ENCODE results near the gene ELMO1.
"Not testable (repeated sequence)": the region's sequence is repeated elsewhere in the genome, so short reads cannot be mapped to it uniquely, and the experiment has no call there.

The ELMO1 gene

DNA sequence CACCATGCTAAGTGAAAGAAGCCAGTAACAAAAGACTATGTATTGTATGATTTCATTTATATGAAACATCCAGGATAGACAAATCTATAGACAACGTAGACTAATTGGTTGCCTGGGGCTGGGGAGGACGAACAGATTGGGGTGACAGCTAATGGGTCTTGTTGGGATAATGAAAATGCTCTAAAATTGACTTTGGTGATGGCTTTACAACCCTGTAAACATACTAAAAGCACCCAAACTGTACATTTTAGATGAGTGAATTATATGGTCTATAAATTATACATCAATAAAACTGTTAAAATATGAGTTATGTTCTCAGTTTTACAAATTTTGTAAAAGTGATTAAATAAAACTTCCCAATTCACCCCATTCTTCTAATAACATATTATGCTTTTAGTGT lies 261.5 kb downstream of the ELMO1 start:
- no peak for DNase-seq (ENCODE audit: low spot score)

DNA sequence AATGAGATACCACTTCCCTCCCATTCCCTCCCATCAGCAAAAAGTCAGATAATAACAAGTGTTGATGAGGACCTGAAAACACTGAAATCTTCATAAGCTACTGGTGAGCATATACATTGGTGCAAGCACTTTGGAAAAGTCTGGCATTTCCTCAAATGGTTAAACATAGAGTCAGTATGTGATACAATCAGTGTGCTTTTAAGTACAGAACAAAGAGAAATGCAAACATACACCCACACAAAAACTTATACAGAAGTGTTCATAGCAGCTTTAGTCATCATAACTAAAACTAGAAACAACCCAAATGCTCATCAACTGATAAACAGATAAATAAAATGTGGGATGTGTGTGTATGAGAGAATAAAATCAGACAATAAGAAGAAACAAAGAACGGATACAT lies 261.9 kb downstream of the ELMO1 start:
- no peak for DNase-seq (ENCODE audit: low spot score)

DNA sequence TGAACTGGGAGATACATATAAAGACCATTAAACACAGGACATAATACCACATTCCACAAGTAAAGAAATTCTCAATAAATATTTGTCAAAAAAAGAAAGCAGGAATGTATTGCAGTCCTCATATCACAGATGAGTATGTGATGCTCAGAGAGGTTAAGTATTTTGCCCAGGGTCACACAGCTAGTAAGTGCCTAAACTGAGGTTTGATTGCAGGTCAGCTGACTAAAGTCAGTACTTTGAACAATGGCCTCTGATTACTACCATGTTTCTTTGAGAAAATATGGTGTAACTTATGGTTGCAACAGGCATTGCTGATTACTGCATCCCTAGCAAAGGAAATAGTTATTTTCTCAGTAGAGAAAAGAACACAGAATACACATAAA lies 267.1 kb downstream of the ELMO1 start:
- DNase-seq (ENCODE audit: low spot score), result no peak

DNA sequence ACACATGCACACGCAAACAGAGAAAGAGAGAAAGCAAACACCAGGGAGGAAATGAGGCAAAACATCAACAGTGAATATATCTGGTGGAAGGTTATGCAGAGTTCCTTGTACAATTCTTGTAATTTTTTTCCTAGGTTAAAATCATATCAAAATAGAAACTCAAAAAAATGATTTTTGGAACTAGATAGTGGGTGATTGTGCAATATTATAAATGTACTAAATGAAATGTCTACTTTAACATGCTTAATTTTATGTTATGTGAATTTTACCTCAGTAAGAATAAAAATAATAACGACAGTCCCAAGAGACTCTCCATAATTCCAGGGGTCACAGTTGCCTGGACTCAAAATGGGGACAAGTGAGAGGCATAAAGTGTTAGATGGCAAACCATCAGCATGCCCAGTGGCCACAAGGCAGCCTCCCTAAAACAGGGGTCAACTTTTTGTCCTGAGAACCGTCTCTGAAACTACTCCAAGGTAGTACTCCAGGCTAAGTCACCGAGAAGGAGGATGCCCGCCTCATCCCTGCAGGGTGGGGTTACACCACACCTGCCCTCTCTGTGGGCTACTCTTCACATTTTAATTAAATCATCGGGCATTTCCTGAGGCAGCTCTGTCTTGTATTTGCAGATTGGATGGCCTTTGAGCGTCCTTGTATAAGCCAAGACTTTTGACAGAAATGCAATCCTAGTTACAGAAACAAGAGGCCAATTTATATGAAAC lies 267.7 kb downstream of the ELMO1 start:
- DNase-seq (ENCODE audit: low spot score), result no peak

DNA sequence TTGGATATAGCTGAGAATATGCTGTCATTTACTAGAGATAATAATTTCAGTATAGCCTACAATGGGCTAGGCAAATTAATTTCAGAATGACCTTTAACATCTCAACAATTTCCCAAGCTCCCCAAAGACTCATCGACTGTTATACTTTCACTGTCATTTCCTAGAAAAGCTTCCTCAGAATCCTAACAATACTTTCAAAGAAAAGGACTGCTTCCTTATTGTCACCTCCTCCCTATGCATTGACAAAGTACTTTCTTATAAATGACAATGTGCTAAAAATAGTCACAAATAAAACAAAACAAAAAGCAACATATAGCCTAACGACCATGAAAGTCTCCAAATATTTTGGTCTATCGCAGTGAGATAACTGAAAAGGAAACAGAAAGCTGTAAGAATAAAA lies 272.6 kb downstream of the ELMO1 start:
- DNase-seq (ENCODE audit: low spot score), result no peak

DNA sequence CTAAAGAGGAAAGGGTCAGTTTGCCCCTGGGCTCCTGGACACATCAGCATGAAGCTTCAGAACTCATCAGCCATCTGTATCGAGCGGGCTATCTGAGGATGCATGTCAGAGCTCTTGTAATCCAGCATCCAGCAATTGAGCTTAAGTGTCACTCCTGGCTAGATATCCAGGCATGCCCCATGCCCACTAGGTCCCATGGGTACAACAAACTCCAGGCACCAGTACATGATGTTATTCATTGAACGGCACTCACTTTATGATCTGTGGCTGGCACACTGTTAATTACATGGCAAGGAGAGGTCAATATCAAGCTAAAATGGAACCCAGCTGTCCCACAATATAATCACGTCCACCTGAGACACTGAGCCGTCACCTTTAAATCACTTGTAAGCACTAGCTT lies 274.2 kb downstream of the ELMO1 start:
- DNase-seq (ENCODE audit: low spot score), result no peak

DNA sequence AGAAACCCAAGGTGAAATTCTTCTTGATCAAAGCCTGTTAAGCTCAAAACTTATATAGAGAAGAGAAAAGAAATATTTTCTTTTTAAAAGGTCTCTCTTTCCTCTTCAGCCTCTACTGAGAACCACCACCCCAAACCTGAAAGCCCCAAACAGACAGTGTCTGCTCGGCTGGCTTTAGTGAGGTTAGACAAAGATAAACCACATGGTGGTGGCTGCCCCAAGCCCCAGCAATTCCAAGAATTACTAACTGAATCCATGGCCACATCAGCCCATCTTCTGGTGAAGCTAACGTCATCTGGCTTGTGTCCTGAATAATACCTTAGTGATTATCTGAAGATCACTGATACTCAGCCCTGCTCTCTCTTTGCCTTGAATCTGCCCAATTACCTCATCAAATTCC lies 275.0 kb downstream of the ELMO1 start:
- DNase-seq (ENCODE audit: low spot score), result no peak

DNA sequence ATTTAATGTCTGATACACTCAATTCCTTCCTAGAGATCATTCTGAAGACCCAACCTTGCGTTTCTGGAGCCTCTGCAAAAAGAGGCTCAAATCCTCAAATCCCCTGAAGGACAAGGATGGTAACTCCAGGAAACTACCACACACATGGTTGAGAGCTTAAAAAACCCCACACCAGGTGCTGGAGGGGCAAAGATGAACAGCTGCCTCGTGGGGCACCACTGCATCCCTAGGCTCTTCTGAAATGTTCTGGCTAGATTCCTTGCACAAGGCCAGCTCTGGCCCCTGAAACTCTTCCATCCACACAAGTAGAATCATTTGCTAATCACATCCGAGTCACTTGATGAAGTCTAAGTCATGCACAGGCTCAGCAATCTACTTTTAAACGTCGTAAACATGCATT lies 286.6 kb downstream of the ELMO1 start:
- no peak for DNase-seq (ENCODE audit: low spot score)

DNA sequence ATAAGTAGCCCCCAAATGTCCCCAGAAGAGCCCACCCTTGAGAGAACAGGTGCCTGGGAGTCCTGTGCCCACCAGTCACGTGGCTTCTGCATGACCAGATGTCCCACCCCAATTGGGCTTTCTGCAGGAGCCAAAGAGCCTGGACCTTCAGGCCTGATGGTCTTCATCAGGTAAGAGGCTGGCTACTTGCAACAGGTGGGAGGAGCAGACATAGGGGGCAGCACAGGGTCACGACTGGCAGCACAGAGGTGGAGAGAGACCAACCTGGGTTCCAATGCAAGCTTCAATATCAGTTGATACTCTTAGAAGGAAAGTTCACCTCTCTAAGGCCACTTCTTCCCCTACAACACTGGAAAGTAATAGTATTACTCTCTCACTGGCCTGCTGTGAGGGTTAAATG lies 288.0 kb downstream of the ELMO1 start:
- no peak for DNase-seq (ENCODE audit: low spot score)

DNA sequence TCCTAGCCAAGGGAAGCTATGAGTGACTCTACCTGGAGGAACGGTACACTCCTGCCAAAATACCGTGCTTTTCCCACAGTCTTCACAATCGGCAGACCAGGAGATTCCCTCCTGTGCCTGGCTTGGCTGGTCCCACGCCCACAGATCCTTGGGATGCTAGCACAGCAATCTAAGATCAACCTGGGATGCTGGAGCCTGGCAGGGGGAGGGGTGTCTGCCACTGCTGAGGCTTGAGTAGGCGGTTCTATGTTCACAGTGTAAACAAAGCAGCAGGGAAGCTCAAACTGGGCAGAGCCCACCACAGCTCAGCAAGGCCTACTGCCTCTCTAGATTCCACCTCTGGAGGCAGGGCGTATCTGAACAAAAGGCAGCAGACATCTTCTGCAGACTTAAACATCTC lies 295.3 kb downstream of the ELMO1 start:
- no peak for DNase-seq (ENCODE audit: low spot score)

DNA sequence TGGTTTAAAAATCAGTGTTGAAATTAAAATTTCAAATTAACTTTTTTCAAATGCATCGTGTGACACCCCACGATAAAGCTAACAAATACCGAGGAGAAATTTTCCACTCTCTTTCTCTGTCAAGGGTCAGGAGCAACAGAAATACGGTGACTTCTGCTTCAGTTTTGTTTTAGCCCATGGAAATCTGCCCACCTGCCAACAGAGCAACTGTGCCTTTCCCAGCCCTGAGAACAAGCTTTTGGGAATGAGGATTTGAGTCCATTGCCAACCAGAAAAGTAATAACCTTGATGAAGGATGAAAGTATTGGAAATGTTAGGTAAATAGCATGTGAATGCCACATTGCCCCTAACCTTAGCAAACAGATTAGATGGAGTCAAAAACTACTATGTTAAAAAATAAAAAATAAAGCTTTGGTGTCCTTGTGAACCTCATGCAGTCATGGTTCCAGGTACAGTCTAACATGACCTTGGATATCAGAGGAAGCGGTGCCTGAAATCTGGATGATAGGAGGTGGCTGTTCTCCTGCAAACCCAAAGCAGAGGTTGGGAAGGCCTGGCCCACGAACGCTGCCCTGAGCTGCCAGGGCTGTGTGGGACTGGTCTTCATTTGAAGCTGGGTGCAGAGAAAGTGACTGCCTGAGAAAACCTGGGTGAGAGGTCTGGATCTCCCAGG lies 296.8 kb downstream of the ELMO1 start:
- DNase-seq (ENCODE audit: low spot score), result no peak

DNA sequence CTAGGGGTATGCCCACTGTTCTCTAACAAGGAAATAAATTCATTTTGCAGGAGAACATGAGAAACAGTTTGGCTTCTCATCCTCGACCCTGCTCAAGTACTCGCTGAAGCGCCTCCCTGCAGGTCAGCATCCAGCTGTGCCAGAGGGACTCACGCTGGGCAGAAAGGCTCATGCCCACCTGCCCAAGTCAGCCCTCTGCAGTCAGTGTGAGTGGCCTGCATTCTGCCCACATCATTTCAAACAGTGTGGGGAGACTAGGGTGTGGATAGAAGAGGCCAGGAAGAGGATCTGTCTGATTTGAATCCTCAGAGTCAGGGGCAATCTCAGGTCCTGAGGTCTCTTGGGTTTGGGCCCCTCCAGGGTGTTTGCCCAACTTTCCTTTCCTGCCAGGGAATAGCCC lies 297.8 kb downstream of the ELMO1 start:
- DNase-seq (ENCODE audit: low spot score), result no peak

DNA sequence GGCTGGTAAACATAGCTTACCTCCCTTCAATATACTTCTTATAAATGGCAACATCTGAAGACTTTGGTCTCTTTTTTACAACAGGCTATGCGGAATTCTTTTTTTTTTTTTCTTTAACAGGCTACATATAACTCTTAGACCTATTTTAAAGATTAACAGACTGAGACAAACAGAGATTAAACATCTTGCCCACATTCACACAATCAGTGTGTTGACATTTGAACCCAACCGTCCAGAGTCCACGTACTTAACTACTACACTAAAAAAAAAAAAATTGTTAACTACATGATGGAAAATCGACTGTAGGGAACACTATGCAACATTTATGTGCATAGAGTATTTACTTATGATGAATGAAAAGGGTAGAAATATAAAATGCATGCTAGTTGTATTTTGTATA lies 298.5 kb downstream of the ELMO1 start:
- no peak for DNase-seq (ENCODE audit: low spot score)

DNA sequence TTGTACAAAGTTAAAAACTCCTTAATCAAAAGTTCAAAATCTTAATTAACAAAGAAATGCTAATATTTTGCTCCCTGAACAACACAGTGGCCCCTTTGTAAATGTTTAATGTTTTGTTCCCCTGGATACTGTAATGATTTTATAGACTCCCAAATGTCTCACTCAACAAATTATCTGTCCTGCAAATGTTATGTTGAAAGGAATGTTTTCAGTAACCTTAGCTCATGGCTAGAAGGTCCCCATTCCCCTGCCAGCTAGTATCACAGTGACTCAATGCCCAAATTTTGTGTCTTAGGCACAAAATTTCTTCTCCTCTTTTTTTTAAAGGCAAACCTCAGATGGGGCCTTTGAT lies 298.9 kb downstream of the ELMO1 start:
- no peak for DNase-seq (ENCODE audit: low spot score)

DNA sequence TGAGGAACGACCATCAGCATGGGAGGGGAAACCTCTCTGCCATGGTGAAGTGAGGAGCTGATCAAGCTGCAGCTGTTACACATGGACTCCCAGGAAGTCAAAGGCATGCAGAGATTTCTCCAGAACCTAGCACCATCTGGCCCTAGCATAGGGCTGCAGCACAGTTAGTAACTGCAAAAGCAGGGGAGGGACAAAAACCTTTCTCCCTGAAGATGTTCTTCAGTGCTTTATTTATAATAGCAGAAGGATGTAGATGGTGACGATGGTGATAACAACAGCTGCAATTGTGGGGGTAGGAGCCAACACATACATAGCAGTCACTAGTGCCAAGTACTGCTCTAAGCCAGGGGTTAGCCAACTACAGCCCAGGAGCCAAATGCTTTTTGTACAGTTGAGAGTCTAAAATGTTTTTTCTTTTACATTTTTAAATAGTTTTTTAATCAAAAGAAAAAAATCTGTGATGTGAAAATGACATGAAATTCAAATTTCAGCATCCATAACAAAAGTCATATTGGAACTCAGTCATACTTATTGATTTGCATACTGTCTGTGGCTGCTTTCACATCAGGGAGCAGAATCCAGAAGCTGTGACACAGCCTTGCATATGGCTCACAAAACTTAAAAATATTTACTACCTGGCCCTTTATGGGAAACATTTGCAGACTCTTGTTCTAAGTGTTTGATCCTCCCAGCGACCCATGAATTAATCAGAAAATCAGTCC lies 299.5 kb downstream of the ELMO1 start:
- DNase-seq (ENCODE audit: low spot score), result no peak

DNA sequence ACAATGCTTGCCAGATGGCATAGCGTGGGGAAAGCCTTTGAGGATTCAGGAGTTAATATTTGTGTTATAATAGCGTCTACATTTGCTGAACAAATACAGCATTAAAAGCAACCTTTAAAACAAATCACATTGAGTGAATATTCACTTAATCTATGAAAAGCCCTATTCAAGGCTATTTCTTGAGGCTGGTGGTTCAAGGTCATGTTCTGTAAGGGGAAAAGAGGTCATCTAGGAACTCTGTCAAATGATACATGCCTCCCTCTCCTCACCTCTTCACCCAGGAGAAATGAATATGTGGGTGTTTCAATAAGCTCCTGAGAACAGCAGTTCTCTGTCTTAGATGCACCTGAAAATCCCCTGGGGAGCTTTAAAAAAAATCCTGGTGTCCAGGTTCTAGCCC lies 303.0 kb downstream of the ELMO1 start:
- DNase-seq (ENCODE audit: low spot score), result no peak

DNA sequence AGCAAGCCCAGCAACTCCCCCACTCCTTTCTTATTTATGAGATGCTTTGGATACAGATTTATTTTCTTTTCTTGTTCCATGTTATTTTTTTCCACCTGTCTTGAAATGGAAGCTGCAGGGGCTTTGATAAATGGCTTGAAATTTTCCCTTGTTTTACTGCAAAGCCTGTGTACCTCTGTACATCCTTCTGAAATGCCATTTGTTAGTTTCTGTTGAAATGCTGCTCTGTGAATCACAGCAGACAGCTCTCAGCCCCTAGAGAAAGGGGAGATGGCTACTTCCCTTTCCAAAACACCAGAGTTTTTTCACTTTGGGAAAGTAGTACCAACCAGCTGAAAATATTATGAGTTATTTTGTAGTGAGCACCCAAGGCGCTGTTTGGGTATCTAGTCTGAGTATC lies 304.2 kb downstream of the ELMO1 start:
- no peak for DNase-seq (ENCODE audit: low spot score)

DNA sequence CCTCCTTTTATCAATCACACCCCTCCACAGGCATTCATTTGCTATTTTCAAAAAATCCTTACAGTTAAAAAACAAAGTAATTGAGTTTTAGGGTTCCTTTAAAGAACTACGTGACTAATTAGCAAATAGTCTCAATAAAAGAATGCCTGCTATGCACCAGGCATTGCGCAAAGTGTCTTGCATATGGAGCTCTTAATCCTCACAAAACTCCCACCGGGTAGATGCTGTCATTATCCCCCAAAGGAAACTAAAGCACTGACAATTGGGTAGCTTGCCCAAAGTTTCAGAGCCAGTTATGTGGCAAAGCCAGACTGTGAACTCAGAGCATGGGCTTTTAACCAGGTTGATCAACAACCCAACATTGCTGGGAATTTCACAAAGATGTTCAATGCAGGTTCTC lies 305.7 kb downstream of the ELMO1 start:
- DNase-seq (ENCODE audit: low spot score), result no peak

DNA sequence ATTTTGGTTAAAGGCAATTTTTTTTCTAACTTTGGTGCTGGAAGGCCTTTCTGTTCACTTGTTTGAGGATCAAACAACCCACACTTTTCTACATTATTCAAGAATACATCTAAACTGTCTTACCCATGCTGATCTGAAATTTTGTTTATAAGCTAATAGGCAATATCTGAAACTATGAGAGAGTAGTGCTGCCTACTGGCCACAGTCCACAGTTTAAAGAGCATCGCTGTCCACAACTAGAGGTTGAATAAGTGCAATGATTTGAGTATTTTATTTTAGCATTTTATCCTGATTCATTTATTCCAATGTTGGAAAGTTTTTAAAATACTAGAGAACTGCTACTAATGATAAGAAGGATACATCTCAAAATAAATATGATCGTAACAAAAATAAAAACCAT lies 306.9 kb downstream of the ELMO1 start:
- DNase-seq (ENCODE audit: low spot score), result no peak

DNA sequence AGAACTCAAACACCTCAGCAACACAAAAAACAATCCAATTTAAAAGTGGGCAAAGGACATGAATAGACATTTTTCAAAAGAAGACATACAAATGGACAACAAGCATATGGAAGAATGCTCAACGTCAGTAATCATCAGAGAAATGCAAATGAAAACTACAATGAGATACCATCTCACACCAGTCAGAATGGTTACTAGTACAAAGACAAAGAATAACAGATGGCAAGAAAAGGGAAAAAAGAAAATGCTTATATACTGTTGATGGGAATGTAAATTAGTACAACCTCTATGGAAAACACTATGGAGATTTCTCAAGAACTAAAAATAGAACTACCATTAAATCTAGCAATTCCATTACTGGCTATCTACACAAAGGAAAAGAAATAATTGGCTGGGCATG lies 314.8 kb downstream of the ELMO1 start:
- not testable (repeated sequence) for DNase-seq (ENCODE audit: low spot score)

DNA sequence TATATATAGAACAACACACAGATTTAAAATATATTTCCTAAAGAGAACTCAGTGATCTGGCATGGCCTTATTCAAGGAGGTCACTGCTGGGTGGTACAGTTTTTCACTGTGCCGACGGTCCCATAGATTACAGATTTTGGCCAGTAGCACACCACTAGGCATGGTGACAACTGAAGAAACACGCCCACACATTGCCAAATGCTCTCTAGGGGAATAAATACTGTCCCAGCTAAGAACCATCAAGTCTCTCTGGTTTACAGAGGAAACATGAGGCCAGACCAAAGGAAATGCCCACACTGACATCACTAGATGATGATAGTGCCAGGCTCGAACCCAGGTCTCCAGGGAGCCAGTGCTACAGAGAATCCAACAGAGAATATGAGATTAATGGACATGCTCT lies 316.8 kb downstream of the ELMO1 start:
- DNase-seq (ENCODE audit: low spot score), result no peak

DNA sequence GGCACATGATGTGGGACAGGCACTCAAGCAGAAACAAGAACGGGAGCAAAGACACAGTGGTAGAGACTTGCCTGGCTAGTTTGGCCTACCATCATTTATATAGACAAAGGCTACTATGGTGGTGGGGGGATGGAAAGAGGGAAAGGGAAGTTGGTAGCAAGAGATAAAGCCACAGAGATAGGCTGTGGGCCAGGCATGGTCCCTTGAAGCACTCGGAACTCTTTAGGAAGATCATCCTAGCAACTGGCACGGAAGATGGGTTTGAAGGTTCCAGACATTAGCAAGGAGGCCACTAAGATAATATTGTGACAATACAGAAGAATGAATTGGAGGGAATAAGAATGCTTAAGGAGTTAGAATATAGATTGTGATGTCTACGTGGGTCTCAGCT lies 319.6 kb downstream of the ELMO1 start:
- no peak for DNase-seq (ENCODE audit: low spot score)

DNA sequence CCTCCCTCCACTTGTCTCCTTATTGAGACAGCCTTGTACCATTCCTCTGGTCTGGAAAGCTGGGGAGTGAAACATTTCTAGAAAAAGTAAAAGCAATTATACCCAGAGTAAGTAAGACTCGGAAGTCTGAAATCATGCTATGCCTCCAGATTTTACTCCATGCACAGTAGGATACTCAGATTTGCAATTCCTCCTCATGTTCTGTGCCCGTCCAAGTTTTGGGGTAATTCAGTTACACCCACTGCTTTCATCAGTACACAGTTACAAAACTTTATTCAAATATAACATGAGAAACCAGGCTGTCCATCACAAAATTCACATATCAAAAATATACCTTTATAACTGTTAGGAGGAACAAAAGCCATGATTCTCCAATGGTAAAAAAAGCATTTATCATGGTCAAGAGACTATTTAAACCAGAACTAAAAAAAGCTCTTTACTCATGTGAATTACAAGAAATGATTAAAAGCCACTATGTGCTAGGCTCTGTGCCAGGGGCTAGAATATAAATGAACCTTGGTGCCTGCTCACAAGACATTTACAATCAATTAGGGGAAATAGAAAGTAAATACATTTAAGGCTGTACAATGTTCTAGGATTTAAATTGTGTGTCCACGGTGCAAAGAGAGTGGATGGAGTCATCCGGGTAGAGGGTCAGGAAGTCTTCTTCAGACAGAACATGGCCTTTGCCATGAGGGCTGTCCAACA lies 320.2 kb downstream of the ELMO1 start:
- no peak for DNase-seq (ENCODE audit: low spot score)
